GM23338 (cell line): ENCODE results near the gene ATXN1L. TPM values are rescaled to one million over a fixed set of nuclear protein-coding genes. Genes with fewer than 3 reads are reported as not detected.
A peak's percentile ranks its signal among the peaks of the same experiment; 100 is the strongest.

Source experiments
- ATAC-seq: fragments of 200-7000 bp; cut with Tn5 transposase; 3 replicates; pipeline ENCODE4 v1.9.1; 2020
- DNase-seq: peaks from one replicate; pipeline ENCODE4 v3.0.0-alpha.2; 2015; ENCODE audit warnings: low spot score
- H2AFZ ChIP-seq: fragments of 200-600 bp; sonication (generic); 2 replicates; pipeline ENCODE4 v1.8.0; 2016; ENCODE audit warnings: antibody characterized with exemption, mild to moderate bottlenecking, moderate library complexity
- H3F3A ChIP-seq: fragments of 200-600 bp; sonication (generic); replicated peaks from 2 replicates; pipeline ENCODE4 v1.8.0; 2017; ENCODE audit warnings: antibody characterized with exemption, mixed run types, low read depth
- H3K27ac ChIP-seq: fragments of 200-600 bp; sonication (generic); 2 replicates; pipeline ENCODE4 v1.6.1; 2016; ENCODE audit warnings: low read depth
- H3K27me3 ChIP-seq: fragments of 200-600 bp; sonication (generic); 2 replicates; pipeline ENCODE4 v1.8.0; 2016; ENCODE audit warnings: mild to moderate bottlenecking, mixed run types, moderate library complexity; ENCODE audit not compliant: insufficient read depth
- H3K36me3 ChIP-seq: fragments of 200-600 bp; sonication (generic); 2 replicates; pipeline ENCODE4 v1.8.0; 2016; ENCODE audit warnings: mild to moderate bottlenecking; ENCODE audit not compliant: insufficient read depth
- H3K4me1 ChIP-seq: fragments of 200-600 bp; sonication (generic); 2 replicates; pipeline ENCODE4 v1.8.0; 2016; ENCODE audit warnings: mild to moderate bottlenecking, moderate library complexity; ENCODE audit not compliant: insufficient read depth
- H3K4me2 ChIP-seq: fragments of 200-600 bp; sonication (generic); 2 replicates; pipeline ENCODE4 v1.7.1; 2017; ENCODE audit warnings: mixed run types
- H3K4me3 ChIP-seq: fragments of 200-600 bp; sonication (generic); 2 replicates; pipeline ENCODE4 v1.6.1; 2016; ENCODE audit warnings: mixed run types
- H3K79me2 ChIP-seq: fragments of 200-600 bp; sonication (generic); replicated peaks from 2 replicates; pipeline ENCODE4 v1.8.0; 2017; ENCODE audit warnings: mild to moderate bottlenecking; ENCODE audit not compliant: insufficient read depth
- H3K9me2 ChIP-seq: fragments of 200-600 bp; sonication (generic); 2 replicates; pipeline ENCODE4 v1.8.0; 2017; ENCODE audit not compliant: insufficient read depth
- H4K20me1 ChIP-seq: fragments of 200-600 bp; sonication (generic); replicated peaks from 2 replicates; pipeline ENCODE4 v1.8.0; 2017; ENCODE audit warnings: mild to moderate bottlenecking; ENCODE audit not compliant: insufficient read depth
- H3K27ac Mint-ChIP-seq: 2 replicates; pipeline ENCODE4 v1.8.0; 2020; ENCODE audit warnings: inconsistent platforms, mild to moderate bottlenecking, moderate library complexity, mixed read lengths
- H3K27me3 Mint-ChIP-seq: 3 replicates; pipeline ENCODE4 v1.8.0; 2022; ENCODE audit warnings: low read depth, mild to moderate bottlenecking, moderate library complexity, mixed read lengths, inconsistent platforms; ENCODE audit not compliant: insufficient read depth, poor library complexity
- H3K36me3 Mint-ChIP-seq: 3 replicates; pipeline ENCODE4 v1.8.0; 2021; ENCODE audit warnings: low read depth, mild to moderate bottlenecking, inconsistent platforms, moderate library complexity, mixed read lengths
- H3K4me1 Mint-ChIP-seq: 3 replicates; pipeline ENCODE4 v1.8.0; 2020; ENCODE audit warnings: mild to moderate bottlenecking, inconsistent platforms, mixed read lengths
- H3K4me3 Mint-ChIP-seq: 3 replicates; pipeline ENCODE4 v1.8.0; 2021; ENCODE audit warnings: moderate library complexity, mild to moderate bottlenecking, inconsistent platforms, mixed read lengths
- H3K9me3 Mint-ChIP-seq: 3 replicates; pipeline ENCODE4 v1.8.0; 2020; ENCODE audit warnings: moderate library complexity, mild to moderate bottlenecking, inconsistent platforms, mixed read lengths
- CTCF ChIP-seq, 2 experiments: fragments of 200-600 bp in 1 of 2; sonication (generic) in 1 of 2; conservative IDR thresholded peaks; 2 replicates each; pipeline versions ENCODE4 v1.5.1 to v1.6.1; 2016 to 2017; ENCODE audit warnings: antibody characterized with exemption in 2 of 2, low read depth in 2 of 2, mild to moderate bottlenecking in 2 of 2, moderate library complexity in 1 of 2
- JUNB ChIP-seq: IDR thresholded peaks from one replicate; pipeline ENCODE4 v1.6.1; 2016; ENCODE audit warnings: antibody characterized with exemption; ENCODE audit not compliant: unreplicated experiment
- NANOG ChIP-seq: IDR thresholded peaks from 2 replicates; pipeline ENCODE4 v1.6.1; 2016; ENCODE audit warnings: antibody characterized with exemption, borderline replicate concordance
- ZNF462 ChIP-seq: fragments of 250-450 bp; sonication (Bioruptor Pico); IDR thresholded peaks from 2 replicates; pipeline ENCODE4 v1.5.0; 2020; ENCODE audit warnings: mild to moderate bottlenecking, moderate library complexity
- polyA plus RNA-seq: library from polyadenylated mRNA; unstranded; fragments of >200 nt; fragmentation: Nextera tagmentation; extraction: Ambion mirVana; gene quantifications from 2 replicates; pipeline ENCODE4 v1.2.1, GENCODE V29; 2016
- total RNA-seq: library from RNA; depleted of rRNA; stranded (reverse); fragments of >200 nt; shearing (Covaris generic); gene quantifications from 2 replicates; pipeline ENCODE4 v1.2.3, GENCODE V29; 2014

Gene ATXN1L
- total and polyA plus RNA-seq, 2 experiments from 2014 or later, result 8.5 to 22.1 TPM

- no peak for TF ChIP-seq ZNF462 (CRISPR knock-in tag)
- no peak for TF ChIP-seq NANOG
- TF ChIP-seq CTCF (conservative IDR thresholded peaks at IDR 0.05; ENCODE audit: low read depth in 2 of 2), result no peak
Observed at GRCh38 chr16:71885261-71885650, 39.5 kb downstream of the ATXN1L start (continued).

GRCh38 chr16:71889147-71889546, 43.4 kb downstream of the ATXN1L start:
- Mint-ChIP-seq H3K36me3 (no peaks in the 10 kb centered on the region; the same call in 2 of the 3 replicates), H3K9me3 (peaks cover 3% of the 10 kb centered on the region; the same call in 1 of the 3 replicates), H3K27me3 (peaks cover 8% of the 10 kb centered on the region), H3K4me1 (peaks cover 12% of the 10 kb centered on the region), H3K27ac (no peak overlapping the region), H3K4me3 (no peak overlapping the region)
- Histone ChIP-seq H3K36me3 (no peaks in the 10 kb centered on the region), H3K4me2 (no peak overlapping the region), H3K4me1 (peaks cover 7% of the 10 kb centered on the region), H3K4me3 (no peak overlapping the region), H3F3A (no peaks in the 10 kb centered on the region; the same call in 1 of the 2 replicates), H2AFZ (peak overlapping the region; percentile 15; the same call in 1 of the 2 replicates), H3K79me2 (0 out of 2 replicates have a peak, but pooled peaks cover 3% of the 10 kb centered on the region), H3K27me3 (no peaks in the 10 kb centered on the region), H3K27ac (no peak overlapping the region), H4K20me1 (no peaks in the 10 kb centered on the region), H3K9me2 (no peaks in the 10 kb centered on the region)
- DNase-seq (no peak), ATAC-seq (no peak)
- no peak for TF ChIP-seq ZNF462 (CRISPR knock-in tag)
- no peak for TF ChIP-seq JUNB
- TF ChIP-seq NANOG, result no peak
